ENCODE data around the gene TFF3. TPM values are rescaled to one million over a fixed set of nuclear protein-coding genes. Genes with fewer than 3 reads are reported as not detected.

Gene TFF3
- total RNA-seq, 1 experiment from 2014 or later: not detected

DNA sequence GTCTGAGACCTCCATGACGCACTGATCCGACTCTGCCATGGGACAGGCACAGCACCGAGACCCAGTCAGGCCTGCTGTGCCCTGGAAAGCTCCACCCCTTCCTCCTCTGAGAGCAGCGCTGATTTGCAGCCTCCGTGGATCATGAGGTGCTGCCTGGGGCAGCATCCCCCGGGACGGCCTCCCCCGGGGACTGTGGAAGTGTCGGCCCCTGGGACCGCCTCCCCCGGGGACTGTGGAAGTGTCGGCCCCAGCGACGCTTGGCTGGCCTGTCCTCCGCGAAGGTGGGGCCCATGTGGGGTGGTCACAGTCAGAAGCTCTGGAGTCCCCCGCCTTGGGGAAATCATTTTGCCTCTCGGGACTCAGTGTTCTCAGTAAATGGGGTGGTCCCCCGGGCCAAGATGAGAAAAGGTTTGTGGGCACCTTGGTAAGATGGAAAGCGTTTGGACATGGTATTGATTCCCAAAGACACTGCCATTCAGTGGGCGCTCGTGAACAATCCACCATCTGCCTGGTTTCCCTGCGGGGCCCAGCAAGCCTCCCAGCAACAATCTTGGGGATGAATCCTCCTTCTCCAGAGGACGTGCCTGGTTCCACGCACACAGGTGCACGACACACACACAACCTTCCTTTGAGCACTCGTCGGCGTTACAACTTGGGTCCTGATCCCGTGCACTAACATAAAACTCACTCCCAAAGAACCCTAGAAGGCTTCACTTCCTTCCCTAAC is 32.6 kb upstream of the TFF3 start:
- DNase-seq (ENCODE audit: extremely low read depth, low read depth): no peak

GRCh38 chr21:42346866-42347600 is 31.8 kb upstream of the TFF3 start:
- no peak for DNase-seq (ENCODE audit: extremely low read depth, low read depth)

GRCh38 chr21:42346441-42346840 is 31.2 kb upstream of the TFF3 start:
- no peak for DNase-seq (ENCODE audit: extremely low read depth, low read depth)

GRCh38 chr21:42344631-42345030 is 29.4 kb upstream of the TFF3 start:
- no peak for DNase-seq (ENCODE audit: extremely low read depth, low read depth)

GRCh38 chr21:42343963-42344510 is 28.8 kb upstream of the TFF3 start:
- DNase-seq (ENCODE audit: extremely low read depth, low read depth): no peak

- DNase-seq (ENCODE audit: extremely low read depth, low read depth): no peak
These were observed 28.3 kb upstream of the TFF3 start for GRCh38 chr21:42343556-42343955.

- no peak for DNase-seq (ENCODE audit: extremely low read depth, low read depth)
These were observed 27.9 kb upstream of the TFF3 start for GRCh38 chr21:42343101-42343500.

GRCh38 chr21:42341776-42342542 is 26.8 kb upstream of the TFF3 start:
- DNase-seq (ENCODE audit: extremely low read depth, low read depth): no peak

- no peak for DNase-seq (ENCODE audit: extremely low read depth, low read depth)
These were observed 25.2 kb upstream of the TFF3 start for GRCh38 chr21:42340187-42341050.

DNA sequence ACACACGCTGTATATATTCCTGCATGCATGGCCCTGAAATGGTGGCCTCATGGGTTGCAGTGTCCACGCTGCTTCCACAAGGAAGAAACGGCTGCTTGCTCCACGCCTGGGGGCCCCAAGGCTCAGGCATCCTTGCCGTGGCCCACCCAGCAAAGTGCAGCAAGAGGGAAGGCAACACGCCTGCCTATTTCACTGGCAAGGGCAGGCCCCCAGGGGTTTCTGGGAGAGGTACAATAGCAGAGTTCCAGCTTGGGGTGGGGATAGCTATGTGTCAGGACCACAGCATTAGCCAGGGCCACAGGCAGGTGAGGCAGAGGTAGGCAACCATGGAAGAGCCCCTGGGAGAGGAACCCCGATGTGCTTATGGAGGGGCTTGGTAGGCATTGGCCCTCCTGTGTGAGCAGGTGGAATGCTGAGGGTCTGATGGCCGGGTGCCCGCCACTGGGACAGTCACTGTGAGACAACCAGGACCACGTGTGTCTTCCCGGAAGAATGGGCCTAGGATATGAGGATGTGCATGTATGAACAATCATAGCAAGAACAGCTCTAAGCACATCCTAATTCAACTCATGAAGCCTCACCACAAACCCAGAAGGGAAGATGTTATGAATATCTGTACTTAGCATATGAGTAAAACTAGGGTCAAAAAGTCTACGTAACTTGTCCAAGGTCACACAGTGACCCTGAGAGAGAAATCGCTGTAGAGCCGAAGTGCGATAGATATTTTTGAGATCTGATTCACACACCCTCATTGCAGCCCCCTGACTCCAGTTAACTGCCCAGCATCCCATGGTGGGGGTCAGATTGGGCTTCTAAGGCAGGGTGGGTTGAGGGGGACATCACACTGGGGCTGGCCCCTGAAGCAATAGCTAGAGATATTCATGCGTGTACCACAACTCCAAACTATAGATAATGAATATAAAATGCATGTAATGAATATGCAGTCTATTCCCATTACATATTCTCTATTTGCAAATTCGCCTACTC is 23.8 kb upstream of the TFF3 start:
- DNase-seq (ENCODE audit: extremely low read depth, low read depth): no peak

GRCh38 chr21:42337830-42338728 is 22.9 kb upstream of the TFF3 start:
- peak; percentile 37 for DNase-seq (ENCODE audit: extremely low read depth, low read depth)

GRCh38 chr21:42337276-42337675 is 22.1 kb upstream of the TFF3 start:
- no peak for DNase-seq (ENCODE audit: extremely low read depth, low read depth)

- DNase-seq (ENCODE audit: extremely low read depth, low read depth): no peak
These were observed 20.8 kb upstream of the TFF3 start for GRCh38 chr21:42336054-42336453.

DNA sequence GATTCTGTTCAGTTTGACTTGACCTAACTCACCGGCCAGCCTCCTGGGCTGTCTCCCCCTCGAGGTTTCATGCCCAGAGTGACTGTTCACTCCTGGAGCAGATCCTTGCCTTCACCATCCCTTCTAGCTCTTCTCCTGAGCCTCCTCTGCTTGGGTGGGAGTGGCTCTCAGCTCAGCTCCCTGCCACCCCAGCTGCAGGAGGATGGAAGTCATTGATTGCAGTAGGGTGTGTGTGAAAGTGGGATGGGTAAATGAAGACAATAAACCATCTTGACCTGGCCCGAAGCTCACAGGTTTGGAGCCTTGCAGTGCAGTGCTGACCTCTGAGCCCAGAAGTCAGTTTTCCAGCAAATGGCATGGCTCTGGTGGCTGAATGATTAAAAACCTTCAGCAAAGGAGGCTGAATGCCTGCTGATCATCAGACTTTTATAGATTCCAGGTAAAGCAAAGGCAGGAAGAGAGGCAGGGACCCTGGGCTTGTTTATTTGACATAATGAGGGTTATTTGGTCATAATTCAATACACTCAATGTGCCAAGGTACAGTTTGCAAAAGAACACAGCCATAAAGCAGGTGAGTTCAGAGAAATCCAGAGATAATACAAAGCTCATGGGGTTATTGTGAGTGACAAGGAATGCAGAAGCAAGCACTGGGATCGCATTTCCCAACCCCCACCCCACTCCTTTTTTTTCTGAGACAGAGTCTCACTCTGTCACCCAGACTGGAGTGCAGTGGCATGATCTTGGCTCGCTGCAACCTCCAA is 17.5 kb upstream of the TFF3 start:
- DNase-seq (ENCODE audit: extremely low read depth, low read depth): no peak

DNA sequence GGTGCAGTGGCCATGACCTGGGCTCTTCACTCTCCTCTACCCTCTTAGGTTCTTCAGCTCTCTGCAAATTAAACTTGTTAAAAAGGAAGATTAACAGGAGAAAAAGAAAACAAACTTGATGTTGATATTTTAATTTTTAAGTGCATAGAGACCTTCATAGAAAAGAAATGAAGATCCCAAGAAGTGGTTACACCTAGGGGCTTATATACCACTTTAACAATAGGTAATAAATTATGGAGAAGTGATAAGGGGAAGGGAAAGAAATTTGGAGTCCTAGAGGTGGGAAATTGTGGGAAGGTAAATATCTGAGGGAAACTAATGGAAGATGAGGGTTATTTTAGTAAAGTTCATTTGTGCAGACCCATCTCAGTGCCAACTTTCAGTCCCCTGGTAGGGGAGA is 16.5 kb upstream of the TFF3 start:
- no peak for DNase-seq (ENCODE audit: extremely low read depth, low read depth)

- DNase-seq (ENCODE audit: extremely low read depth, low read depth): no peak
These were observed 15.5 kb upstream of the TFF3 start for GRCh38 chr21:42330380-42331371.

Data from NCI-H460 (cell line).